HG02973 (cell line): ENCODE data around the gene CLPTM1.
A peak's percentile ranks its signal among the peaks of the same experiment; 100 is the strongest.

Experiments used
- ATAC-seq: cut with Tn5 transposase; IDR thresholded peaks from one replicate; pipeline ENCODE4 v1.9.1; 2021; ENCODE audit warnings: moderate library complexity; ENCODE audit not compliant: unreplicated experiment

CLPTM1 gene

GRCh38 chr19:45005787-45006186 lies 50.6 kb downstream of the CLPTM1 start:
- no peak for ATAC-seq

GRCh38 chr19:45008552-45008951 lies 53.4 kb downstream of the CLPTM1 start:
- no peak for ATAC-seq

GRCh38 chr19:45009625-45010255 lies 54.6 kb downstream of the CLPTM1 start:
- no peak for ATAC-seq

- ATAC-seq = no peak
Observed at GRCh38 chr19:45010306-45010705, 55.1 kb downstream of the CLPTM1 start.

- ATAC-seq = no peak
Observed at GRCh38 chr19:45011959-45012358, 56.8 kb downstream of the CLPTM1 start.

- ATAC-seq = peak; percentile 64
Observed at GRCh38 chr19:45016388-45017314, 61.5 kb downstream of the CLPTM1 start.

GRCh38 chr19:45019187-45019586 lies 64.0 kb downstream of the CLPTM1 start:
- ATAC-seq = no peak

- ATAC-seq = no peak
Observed at GRCh38 chr19:45020071-45020470, 64.9 kb downstream of the CLPTM1 start.

- no peak for ATAC-seq
Observed at GRCh38 chr19:45021971-45022370, 66.8 kb downstream of the CLPTM1 start.

- no peak for ATAC-seq
Observed at GRCh38 chr19:45023048-45023447, 67.9 kb downstream of the CLPTM1 start.

- no peak for ATAC-seq
Observed at GRCh38 chr19:45025264-45025663, 70.1 kb downstream of the CLPTM1 start.

GRCh38 chr19:45027371-45027770 lies 72.2 kb downstream of the CLPTM1 start:
- ATAC-seq = no peak

- ATAC-seq = no peak
Observed at GRCh38 chr19:45030825-45031224, 75.6 kb downstream of the CLPTM1 start.

GRCh38 chr19:45032421-45032820 lies 77.2 kb downstream of the CLPTM1 start:
- no peak for ATAC-seq

- no peak for ATAC-seq
Observed at GRCh38 chr19:45035755-45036154, 80.6 kb downstream of the CLPTM1 start.

- no peak for ATAC-seq
Observed at GRCh38 chr19:45037393-45038169, 82.4 kb downstream of the CLPTM1 start.

- peak; percentile 78 for ATAC-seq
Observed at GRCh38 chr19:45038931-45039893, 84.0 kb downstream of the CLPTM1 start, which contains the start of gene CLASRP. Gene CLASRP, plus strand, starts transcription at chr19:45039045. Its CDS starts 1,168 bp downstream, at chr19:45040213.

GRCh38 chr19:45040059-45040771 lies 85.0 kb downstream of the CLPTM1 start:
- ATAC-seq = no peak

GRCh38 chr19:45041125-45041524 lies 85.9 kb downstream of the CLPTM1 start:
- no peak for ATAC-seq
